Fibroblast of pulmonary artery (primary cell): ENCODE results near the gene ZNF407.

ENCODE experiments used
- DNase-seq: peaks from one replicate; pipeline ENCODE4 v3.0.0-alpha.2; 2010; ENCODE audit warnings: low read depth
- H3K4me3 ChIP-seq: replicated peaks from 2 replicates; pipeline ENCODE4 v1.5.1; 2011; ENCODE audit warnings: low read depth, mild to moderate bottlenecking, control low read depth, low read length, moderate library complexity
- CTCF ChIP-seq: IDR thresholded peaks from 2 replicates; pipeline ENCODE4 v1.5.1; 2011; ENCODE audit warnings: mild to moderate bottlenecking, control low read depth, low read length, inconsistent platforms; ENCODE audit errors: missing control alignments

ZNF407 gene

GRCh38 chr18:74826572-74826971 is 228.9 kb downstream of the ZNF407 start:
- no peak overlapping the region for H3K4me3 ChIP-seq
- DNase-seq: no peak
- TF ChIP-seq CTCF: no peak

GRCh38 chr18:74828200-74828599 is 230.5 kb downstream of the ZNF407 start:
- no peak for DNase-seq
- no peak overlapping the region for H3K4me3 ChIP-seq
- TF ChIP-seq CTCF: no peak

- DNase-seq: no peak
- TF ChIP-seq CTCF: no peak
- H3K4me3 ChIP-seq: no peak overlapping the region
Observed at GRCh38 chr18:74831571-74832250, 234.0 kb downstream of the ZNF407 start.

GRCh38 chr18:74832381-74832780 is 234.7 kb downstream of the ZNF407 start:
- no peak for DNase-seq
- TF ChIP-seq CTCF: no peak
- no peak overlapping the region for H3K4me3 ChIP-seq

GRCh38 chr18:74832999-74833398 is 235.3 kb downstream of the ZNF407 start:
- DNase-seq: no peak
- no peak overlapping the region for H3K4me3 ChIP-seq
- TF ChIP-seq CTCF: no peak

GRCh38 chr18:74834424-74835309 is 237.0 kb downstream of the ZNF407 start:
- DNase-seq: peak; percentile 23
- no peak overlapping the region for H3K4me3 ChIP-seq
- TF ChIP-seq CTCF: no peak
